HepG2 (cell line): ENCODE data around the gene CCS. TPM values are rescaled to one million over a fixed set of nuclear protein-coding genes. Genes with fewer than 3 reads are reported as not detected.

ENCODE experiments used
- ERF ChIP-seq: IDR thresholded peaks from 2 replicates; pipeline ENCODE4 v1.6.1; 2018; ENCODE audit warnings: missing biosample characterization, missing genetic modification reagents
- HMG20A ChIP-seq: IDR thresholded peaks from 2 replicates; pipeline ENCODE4 v1.6.1; 2016; ENCODE audit warnings: borderline replicate concordance
- HNRNPUL1 ChIP-seq: fragments of 200-400 bp; formaldehyde crosslinking; IDR thresholded peaks from 2 replicates; pipeline ENCODE4 v1.6.1; 2017; ENCODE audit warnings: low read depth, mild to moderate bottlenecking, low read length, moderate library complexity
- JARID2 ChIP-seq: sonication (generic); formaldehyde crosslinking; IDR thresholded peaks from 2 replicates; pipeline ENCODE4 v1.8.1; 2023; ENCODE audit warnings: missing genetic modification reagents, inconsistent platforms; ENCODE audit not compliant: insufficient replicate concordance
- MED1 ChIP-seq: sonication (generic); formaldehyde crosslinking; IDR thresholded peaks from 2 replicates; pipeline ENCODE4 v1.4.0; 2020; ENCODE audit warnings: missing genetic modification reagents
- NCOA2 ChIP-seq: sonication (generic); formaldehyde crosslinking; IDR thresholded peaks from 2 replicates; pipeline ENCODE4 v1.8.0; 2022; ENCODE audit warnings: inconsistent platforms
- NFATC3 ChIP-seq: sonication (generic); formaldehyde crosslinking; IDR thresholded peaks from 2 replicates; pipeline ENCODE4 v1.5.1; 2020; ENCODE audit warnings: mild to moderate bottlenecking, missing genetic modification reagents
- NR1H2 ChIP-seq: sonication (generic); formaldehyde crosslinking; IDR thresholded peaks from 2 replicates; pipeline ENCODE4 v1.8.1; 2022; ENCODE audit warnings: low read depth, missing genetic modification reagents, borderline replicate concordance
- ONECUT2 ChIP-seq: sonication (generic); formaldehyde crosslinking; IDR thresholded peaks from 2 replicates; pipeline ENCODE4 v1.4.0; 2020; ENCODE audit warnings: missing genetic modification reagents
- RBM22 ChIP-seq: fragments of 200-400 bp; formaldehyde crosslinking; optimal IDR thresholded peaks from 2 replicates; pipeline ENCODE3; 2017; ENCODE audit warnings: mild to moderate bottlenecking, low read length, moderate library complexity
- SIN3A ChIP-seq: IDR thresholded peaks from 2 replicates; pipeline ENCODE4 v1.6.1; 2011; ENCODE audit warnings: low read depth, mild to moderate bottlenecking, control low read depth, low read length, borderline replicate concordance
- SMAD3 ChIP-seq: sonication (generic); formaldehyde crosslinking; IDR thresholded peaks from 2 replicates; pipeline ENCODE4 v1.4.0; 2020; ENCODE audit warnings: missing genetic modification reagents
- SMC3 ChIP-seq: IDR thresholded peaks from 2 replicates; pipeline ENCODE4 v1.6.1; 2011; ENCODE audit warnings: low read length, improper control_type of control experiment
- TAF1 ChIP-seq: sonication (generic); formaldehyde crosslinking; IDR thresholded peaks from 2 replicates; pipeline ENCODE4 v1.4.0; 2020; ENCODE audit warnings: missing genetic modification reagents
- XBP1 ChIP-seq: sonication (generic); formaldehyde crosslinking; IDR thresholded peaks from 2 replicates; pipeline ENCODE4 v1.5.0; 2020; ENCODE audit warnings: missing genetic modification reagents
- ZNF235 ChIP-seq: sonication (generic); formaldehyde crosslinking; IDR thresholded peaks from 2 replicates; pipeline ENCODE4 v1.8.1; 2023; ENCODE audit warnings: mild to moderate bottlenecking, missing genetic modification reagents, borderline replicate concordance
- ZNF350 ChIP-seq: sonication (generic); formaldehyde crosslinking; IDR thresholded peaks from 2 replicates; pipeline ENCODE4 v1.4.0; 2020; ENCODE audit warnings: mild to moderate bottlenecking, low read depth, missing genetic modification reagents, borderline replicate concordance
- ZNF382 ChIP-seq: sonication (generic); formaldehyde crosslinking; IDR thresholded peaks from 2 replicates; pipeline ENCODE4 v1.5.0; 2020; ENCODE audit warnings: missing genetic modification reagents, mild to moderate bottlenecking, borderline replicate concordance
- ZNF546 ChIP-seq: sonication (generic); formaldehyde crosslinking; conservative IDR thresholded peaks from 2 replicates; pipeline ENCODE4 v1.8.1; 2023; ENCODE audit warnings: mild to moderate bottlenecking, missing genetic modification reagents
- ZNF737 ChIP-seq: sonication (generic); formaldehyde crosslinking; IDR thresholded peaks from 2 replicates; pipeline ENCODE4 v1.5.0; 2020; ENCODE audit warnings: missing genetic modification reagents, mild to moderate bottlenecking, borderline replicate concordance
- ZNF75D ChIP-seq: sonication (generic); formaldehyde crosslinking; IDR thresholded peaks from 2 replicates; pipeline ENCODE4 v1.8.1; 2023; ENCODE audit warnings: missing genetic modification reagents, mild to moderate bottlenecking, borderline replicate concordance
- ZNF816 ChIP-seq: sonication (generic); formaldehyde crosslinking; IDR thresholded peaks from 2 replicates; pipeline ENCODE4 v1.8.0; 2022; ENCODE audit warnings: missing genetic modification reagents, mild to moderate bottlenecking, borderline replicate concordance
- ZNF879 ChIP-seq: sonication (generic); formaldehyde crosslinking; IDR thresholded peaks from 2 replicates; pipeline ENCODE4 v1.8.1; 2023; ENCODE audit warnings: missing genetic modification reagents
- polyA plus RNA-seq, 8 experiments: library from polyadenylated mRNA; depleted of rRNA in 3 of 8; stranded (reverse) in 7 of 8; unstranded in 1 of 8; fragments of >200 nt; fragmentation: Illumina TruSeq in 4 of 8; extraction: Trizol in 4 of 8; gene quantifications; 2 replicates each; pipeline versions ENCODE4 v1.2.1 to v1.2.3, GENCODE V29; 2011 to 2016; ENCODE audit warnings: low read depth in 4 of 8, missing spikeins in 1 of 8, mixed read lengths in 1 of 8; ENCODE audit not compliant: insufficient read depth in 1 of 8
- total RNA-seq, 5 experiments: library from RNA; depleted of rRNA; stranded (reverse); fragments of >200 nt; fragmentation: Illumina TruSeq; extraction: Trizol; gene quantifications; 2 replicates each; pipeline ENCODE4 v1.2.3, GENCODE V29; 2016; ENCODE audit warnings: low read depth in 1 of 5
- TF ChIP-seq, protein P1 (sequence below): IDR thresholded peaks from 2 replicates; pipeline ENCODE4 v1.6.1; 2016; ENCODE audit warnings: control low read depth
- TF ChIP-seq, protein P2 (sequence below): IDR thresholded peaks from 2 replicates; pipeline ENCODE4 v1.6.1; 2016; ENCODE audit warnings: missing compliant biosample characterization, missing genetic modification reagents, borderline replicate concordance
- TF ChIP-seq, protein P3 (sequence below): sonication (generic); formaldehyde crosslinking; IDR thresholded peaks from 2 replicates; pipeline ENCODE4 v1.8.0; 2022; ENCODE audit warnings: mild to moderate bottlenecking, missing genetic modification reagents
- TF ChIP-seq, protein P4 (sequence below): sonication (generic); formaldehyde crosslinking; IDR thresholded peaks from 2 replicates; pipeline ENCODE4 v1.4.0; 2020; ENCODE audit warnings: missing genetic modification reagents

Gene CCS
- total and polyA plus RNA-seq, 2 of the 13 experiments (the other 11 are each of a cell fraction or from before 2014, with no cell fraction given), result 25.4 to 44.6 TPM

DNA sequence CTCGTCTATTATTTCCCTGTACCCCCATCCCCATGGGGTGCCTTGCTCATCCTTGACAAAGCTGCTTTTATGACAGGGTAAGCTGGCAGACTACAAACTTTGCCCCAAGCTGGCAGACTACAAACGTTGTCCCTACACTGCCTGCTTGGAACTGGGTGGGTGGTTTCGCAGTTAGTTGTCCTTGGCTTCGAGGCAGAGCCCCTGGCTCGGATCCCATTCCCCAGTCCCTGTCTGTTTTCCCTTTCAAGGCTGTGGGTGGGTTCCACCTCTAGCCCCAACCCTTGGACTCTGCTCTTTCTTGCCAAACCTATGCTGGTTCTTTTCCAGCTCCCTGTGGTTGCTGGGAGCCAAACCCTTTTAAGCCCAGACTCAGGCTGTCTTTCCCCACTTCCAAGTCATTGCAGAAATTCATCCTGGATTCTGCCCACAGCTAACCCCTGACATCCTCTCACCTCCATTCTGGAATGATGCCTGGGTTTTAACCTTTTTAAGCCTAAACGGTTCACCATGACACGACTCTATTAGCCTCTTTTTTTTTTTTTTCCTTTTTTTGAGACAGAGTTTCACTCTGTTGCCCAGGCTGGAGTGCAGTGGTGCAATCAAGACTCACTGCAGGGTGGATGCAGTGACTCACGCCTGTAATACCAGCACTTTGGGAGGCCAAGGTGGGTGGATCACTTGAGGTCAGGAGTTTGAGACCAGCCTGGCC lies 14.3 kb downstream of the CCS start (continued):
- TF ChIP-seq ZNF382 (CRISPR knock-in tag) (no peak), ZNF75D (CRISPR knock-in tag) (no peak), XBP1 (CRISPR knock-in tag) (no peak), ONECUT2 (no peak), HNRNPUL1 (no peak), SMC3 (no peak), ZNF737 (no peak), ZNF235 (CRISPR knock-in tag) (no peak), ZNF816 (CRISPR knock-in tag) (no peak), ERF (CRISPR knock-in tag) (no peak), MED1 (peak; percentile 53), ZNF546 (CRISPR knock-in tag) (no peak), RBM22 (no peak), ZNF879 (CRISPR knock-in tag) (no peak), SMAD3 (CRISPR knock-in tag) (no peak), SIN3A (no peak), ZNF350 (CRISPR knock-in tag) (no peak), NR1H2 (CRISPR knock-in tag) (no peak), TAF1 (no peak), NFATC3 (CRISPR knock-in tag) (no peak), NCOA2 (peak; percentile 50; the same call in 1 of the 2 replicates), HMG20A (CRISPR knock-in tag) (0 out of 2 replicates have a peak, but pooled peaks have one; percentile 40), JARID2 (CRISPR knock-in tag) (no peak)
- TF ChIP-seq, protein P1, sequence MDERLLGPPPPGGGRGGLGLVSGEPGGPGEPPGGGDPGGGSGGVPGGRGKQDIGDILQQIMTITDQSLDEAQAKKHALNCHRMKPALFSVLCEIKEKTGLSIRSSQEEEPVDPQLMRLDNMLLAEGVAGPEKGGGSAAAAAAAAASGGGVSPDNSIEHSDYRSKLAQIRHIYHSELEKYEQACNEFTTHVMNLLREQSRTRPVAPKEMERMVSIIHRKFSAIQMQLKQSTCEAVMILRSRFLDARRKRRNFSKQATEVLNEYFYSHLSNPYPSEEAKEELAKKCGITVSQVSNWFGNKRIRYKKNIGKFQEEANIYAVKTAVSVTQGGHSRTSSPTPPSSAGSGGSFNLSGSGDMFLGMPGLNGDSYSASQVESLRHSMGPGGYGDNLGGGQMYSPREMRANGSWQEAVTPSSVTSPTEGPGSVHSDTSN (CRISPR knock-in tag), result no peak
- TF ChIP-seq, protein P2, sequence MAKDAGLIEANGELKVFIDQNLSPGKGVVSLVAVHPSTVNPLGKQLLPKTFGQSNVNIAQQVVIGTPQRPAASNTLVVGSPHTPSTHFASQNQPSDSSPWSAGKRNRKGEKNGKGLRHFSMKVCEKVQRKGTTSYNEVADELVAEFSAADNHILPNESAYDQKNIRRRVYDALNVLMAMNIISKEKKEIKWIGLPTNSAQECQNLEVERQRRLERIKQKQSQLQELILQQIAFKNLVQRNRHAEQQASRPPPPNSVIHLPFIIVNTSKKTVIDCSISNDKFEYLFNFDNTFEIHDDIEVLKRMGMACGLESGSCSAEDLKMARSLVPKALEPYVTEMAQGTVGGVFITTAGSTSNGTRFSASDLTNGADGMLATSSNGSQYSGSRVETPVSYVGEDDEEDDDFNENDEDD (CRISPR knock-in tag), result no peak
- TF ChIP-seq, protein P3, sequence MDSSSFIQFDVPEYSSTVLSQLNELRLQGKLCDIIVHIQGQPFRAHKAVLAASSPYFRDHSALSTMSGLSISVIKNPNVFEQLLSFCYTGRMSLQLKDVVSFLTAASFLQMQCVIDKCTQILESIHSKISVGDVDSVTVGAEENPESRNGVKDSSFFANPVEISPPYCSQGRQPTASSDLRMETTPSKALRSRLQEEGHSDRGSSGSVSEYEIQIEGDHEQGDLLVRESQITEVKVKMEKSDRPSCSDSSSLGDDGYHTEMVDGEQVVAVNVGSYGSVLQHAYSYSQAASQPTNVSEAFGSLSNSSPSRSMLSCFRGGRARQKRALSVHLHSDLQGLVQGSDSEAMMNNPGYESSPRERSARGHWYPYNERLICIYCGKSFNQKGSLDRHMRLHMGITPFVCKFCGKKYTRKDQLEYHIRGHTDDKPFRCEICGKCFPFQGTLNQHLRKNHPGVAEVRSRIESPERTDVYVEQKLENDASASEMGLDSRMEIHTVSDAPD (CRISPR knock-in tag), result no peak; the same call in 1 of the 2 replicates
- TF ChIP-seq, protein P4, sequence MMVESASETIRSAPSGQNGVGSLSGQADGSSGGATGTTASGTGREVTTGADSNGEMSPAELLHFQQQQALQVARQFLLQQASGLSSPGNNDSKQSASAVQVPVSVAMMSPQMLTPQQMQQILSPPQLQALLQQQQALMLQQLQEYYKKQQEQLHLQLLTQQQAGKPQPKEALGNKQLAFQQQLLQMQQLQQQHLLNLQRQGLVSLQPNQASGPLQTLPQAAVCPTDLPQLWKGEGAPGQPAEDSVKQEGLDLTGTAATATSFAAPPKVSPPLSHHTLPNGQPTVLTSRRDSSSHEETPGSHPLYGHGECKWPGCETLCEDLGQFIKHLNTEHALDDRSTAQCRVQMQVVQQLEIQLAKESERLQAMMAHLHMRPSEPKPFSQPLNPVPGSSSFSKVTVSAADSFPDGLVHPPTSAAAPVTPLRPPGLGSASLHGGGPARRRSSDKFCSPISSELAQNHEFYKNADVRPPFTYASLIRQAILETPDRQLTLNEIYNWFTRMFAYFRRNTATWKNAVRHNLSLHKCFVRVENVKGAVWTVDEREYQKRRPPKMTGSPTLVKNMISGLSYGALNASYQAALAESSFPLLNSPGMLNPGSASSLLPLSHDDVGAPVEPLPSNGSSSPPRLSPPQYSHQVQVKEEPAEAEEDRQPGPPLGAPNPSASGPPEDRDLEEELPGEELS (CRISPR knock-in tag), result no peak
